NCI-H1436 (cell line): ENCODE measurements around the gene MAST4.
"Not testable (repeated sequence)": the region's sequence is repeated elsewhere in the genome, so short reads cannot be mapped to it uniquely, and the experiment has no call there.

Experiments
- DNase-seq: peaks from one replicate; lab custom pipeline; 2025; lab: John Stamatoyannopoulos, UW

The MAST4 gene

DNA sequence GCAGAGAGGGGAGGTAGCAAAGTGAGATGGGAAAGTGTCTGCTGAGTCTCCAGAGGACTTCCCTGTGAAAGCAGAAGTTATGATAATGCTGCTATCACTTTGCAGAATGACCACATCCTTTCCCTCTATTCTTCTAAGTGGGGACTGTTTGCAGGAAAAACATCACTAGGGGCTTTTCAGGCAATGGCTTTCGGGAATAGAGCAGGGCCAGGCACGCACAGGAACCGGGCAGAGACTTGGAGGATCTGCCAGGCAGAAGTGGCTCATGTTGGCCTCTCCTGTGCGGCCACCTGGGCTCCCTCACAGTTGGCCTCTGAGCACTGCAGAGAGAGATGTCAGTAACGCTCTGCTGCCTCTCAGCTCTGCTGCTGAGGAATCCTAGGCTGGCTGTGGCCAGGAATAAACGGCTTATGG, 214.7 kb downstream of the MAST4 start:
- DNase-seq, result no peak

DNA sequence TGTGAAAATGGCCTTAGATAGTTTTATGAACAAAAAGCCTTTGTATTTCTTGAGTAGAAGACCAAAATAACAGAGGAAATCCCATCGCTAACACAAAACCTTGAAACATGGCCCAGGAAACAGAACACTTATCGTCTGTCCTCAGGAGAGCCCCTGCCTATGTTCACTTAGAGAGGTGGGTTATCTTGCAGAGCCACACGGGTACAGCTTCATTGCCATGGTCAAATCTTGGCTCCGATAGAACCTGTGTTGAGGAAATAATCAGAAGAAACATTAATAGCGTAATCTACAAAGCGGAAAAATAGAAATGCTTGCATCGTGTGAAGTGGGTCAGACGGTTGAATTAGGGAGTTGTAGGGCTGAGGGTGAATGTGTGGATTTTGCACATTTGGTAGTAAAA, 216.1 kb downstream of the MAST4 start:
- DNase-seq, result no peak

DNA sequence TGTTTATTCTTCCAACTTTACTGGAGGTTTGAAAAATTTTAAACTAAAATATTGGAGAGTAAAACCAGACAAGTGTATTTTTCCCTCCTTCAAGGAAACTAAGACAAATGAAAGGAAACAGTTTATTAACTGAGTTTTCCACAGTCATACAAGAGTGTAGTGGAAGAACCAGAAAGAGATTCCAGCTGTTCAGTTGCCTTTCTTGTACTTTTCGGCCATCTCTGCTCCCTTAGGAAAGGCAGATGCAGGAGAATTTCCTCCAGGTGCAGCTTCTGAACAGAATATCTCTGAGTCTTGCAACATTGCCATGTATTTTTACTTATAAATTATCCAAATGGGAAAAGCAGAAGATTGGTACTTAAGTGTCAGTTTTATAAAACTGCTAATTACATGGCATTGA, 217.1 kb downstream of the MAST4 start:
- no peak for DNase-seq

DNA sequence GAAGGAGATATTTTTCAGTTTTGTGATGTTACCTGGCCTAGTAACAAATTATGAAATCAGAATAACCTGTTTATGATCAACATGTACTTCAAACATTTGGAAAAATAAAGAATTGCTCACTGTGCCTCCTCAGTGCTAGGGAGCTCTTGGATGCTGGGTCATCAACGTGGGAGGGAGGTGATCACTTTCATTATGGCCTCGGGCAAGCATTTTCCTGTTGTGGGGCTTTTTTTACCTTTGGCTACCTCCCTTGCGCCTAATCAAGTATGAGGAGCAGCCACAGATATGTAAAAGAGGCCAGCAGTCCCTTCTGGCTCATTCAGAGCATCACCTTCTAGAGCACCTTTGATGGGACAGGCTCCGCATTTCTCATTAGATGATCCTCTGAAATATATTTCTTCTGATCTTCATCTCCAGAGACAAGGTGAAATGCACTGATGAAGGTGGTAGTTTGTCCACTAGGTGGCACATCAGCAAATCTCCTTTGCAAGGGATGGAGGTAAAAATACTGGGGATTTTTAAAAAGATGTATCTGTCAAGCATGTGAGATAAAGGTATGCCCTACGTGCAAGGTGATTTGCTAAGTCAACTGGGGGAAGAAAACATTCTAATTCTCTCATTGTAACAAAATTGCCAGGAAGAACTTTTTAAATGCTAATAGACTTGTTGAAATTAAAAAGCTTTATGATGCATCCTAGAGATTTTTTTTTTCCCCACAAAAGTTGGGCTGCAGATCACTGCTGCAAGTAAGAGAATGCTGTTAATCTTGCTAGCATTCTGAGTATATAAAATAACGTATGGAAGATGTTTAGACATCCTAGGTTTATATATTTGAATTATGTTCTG, 218.2 kb downstream of the MAST4 start:
- peak; percentile 54 for DNase-seq

DNA sequence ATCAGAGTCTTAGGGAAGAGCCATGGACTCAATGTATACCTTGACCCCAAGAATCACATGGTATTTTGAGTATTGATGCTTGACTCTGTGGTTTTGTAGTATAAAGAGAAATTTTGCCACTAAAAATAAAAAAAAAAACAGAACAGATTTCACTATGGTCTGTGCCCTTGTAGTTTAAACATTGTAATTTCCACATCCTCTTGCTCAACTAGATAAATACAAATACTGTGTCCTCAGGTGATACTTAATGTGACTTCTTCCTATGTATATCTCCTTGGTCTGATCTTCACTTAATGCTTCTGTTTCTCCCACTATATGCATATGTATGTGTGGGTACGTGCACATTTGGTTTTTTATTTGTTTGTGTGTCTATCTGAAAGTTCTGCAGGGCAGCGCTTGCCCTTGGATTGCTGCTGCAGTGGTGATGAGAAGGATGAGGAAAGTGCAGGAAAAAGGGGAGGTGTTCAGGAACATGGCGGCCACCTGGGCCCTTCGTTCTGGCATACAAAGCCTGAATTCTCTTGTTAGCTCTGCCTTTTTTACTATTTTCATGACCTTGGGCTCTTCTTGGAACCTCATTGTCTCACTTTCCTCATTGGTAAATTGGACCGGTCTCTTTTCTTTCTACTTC, 222.2 kb downstream of the MAST4 start:
- DNase-seq, result no peak

DNA sequence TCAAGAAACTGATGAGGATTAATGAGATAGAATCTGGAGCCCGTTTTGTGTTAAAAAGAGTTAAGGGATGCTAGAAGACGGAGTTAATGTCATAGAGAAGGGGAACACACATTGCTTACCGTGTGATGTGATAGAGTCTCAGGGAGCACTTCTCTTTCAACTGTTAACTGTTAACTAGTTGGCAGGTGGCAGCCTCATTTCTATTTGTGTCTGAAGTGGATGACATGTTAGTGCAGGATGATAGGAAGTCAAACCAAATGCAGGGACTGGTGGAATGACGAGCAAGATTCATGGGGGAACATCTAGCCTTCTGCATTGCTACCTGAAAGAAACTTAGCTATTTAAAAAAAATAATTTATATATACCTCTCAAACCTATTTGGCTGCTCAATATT, 222.7 kb downstream of the MAST4 start:
- DNase-seq, result no peak

DNA sequence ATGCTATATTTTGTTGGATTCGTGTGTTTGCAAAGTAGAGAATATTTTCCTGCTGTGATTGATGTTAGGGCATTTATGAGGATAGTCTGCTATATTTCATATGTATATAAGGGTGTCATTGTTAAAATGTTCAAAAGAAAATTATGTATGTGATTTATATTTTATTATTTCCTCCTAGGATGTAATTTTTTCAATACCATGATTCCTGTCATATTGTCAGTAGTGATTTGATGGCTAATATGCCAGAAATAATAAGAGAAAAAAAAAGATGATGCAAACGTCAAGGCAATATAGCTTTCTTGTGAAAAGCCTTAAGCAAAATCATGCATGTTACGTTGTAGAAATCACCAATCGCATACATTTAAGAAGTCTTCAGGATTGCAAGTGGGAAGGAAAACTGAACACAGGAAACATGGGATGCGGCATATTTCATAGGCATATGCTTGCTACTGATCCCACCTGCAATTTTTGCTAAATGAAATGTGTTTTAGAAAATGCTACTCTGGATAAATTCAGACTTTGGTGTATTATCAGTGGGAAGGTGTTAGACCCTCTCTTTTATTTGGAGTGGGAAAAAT, 224.5 kb downstream of the MAST4 start:
- DNase-seq, result no peak

DNA sequence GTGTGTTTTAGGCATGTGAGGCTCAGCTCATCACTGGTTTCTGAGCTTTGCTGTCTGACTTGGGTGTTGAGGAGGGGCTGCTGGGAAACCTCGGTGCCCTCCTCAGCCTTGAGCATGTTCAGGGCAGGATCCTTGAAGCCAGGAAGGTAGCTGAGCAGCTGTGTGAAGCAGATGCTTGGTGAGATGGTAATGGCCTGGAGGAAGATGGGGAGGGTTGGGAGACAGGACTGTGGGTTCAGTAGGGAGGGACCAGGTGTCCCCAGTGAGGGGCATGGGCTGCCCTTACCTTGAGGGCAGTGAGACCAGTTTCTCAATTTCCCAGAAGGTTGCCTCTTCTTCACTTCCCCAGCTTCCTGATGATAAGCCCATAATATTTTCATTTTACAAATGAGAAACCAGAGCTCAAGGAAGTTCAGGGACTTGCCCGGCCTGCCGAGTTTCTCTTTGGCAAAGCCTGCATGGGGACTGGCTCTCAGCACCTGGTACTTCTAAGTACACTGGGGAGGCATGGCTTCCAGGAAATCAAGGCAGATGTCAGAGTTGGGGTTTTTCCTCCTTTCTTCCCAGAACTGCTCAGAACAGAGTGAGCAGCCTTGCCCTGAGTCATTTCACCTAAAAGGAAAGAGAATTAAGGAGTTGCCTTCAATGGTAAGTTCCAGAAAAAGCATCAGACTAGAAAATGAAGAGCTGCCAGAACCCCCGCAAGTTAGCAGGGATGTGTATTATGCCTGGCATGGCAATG, 225.7 kb downstream of the MAST4 start:
- no peak for DNase-seq

DNA sequence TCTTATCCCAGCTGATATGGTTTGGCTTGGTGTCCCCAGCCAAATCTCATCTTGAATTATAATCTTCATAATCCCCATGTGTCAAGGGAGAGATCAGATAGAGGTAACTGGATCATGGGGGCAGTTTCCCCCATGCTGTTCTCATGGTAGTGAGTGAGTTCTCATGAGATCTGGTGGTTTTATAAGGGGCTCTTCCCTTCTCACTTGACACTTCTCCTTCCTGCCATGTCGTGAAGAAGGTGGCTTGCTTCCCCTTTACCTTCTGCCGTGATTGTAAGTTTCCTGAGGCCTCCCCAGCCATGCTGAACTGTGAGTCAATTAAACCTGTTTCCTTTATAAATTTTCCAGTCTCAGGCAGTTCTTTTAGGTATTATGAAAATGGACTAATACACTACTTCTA, 226.7 kb downstream of the MAST4 start:
- not testable (repeated sequence) for DNase-seq

DNA sequence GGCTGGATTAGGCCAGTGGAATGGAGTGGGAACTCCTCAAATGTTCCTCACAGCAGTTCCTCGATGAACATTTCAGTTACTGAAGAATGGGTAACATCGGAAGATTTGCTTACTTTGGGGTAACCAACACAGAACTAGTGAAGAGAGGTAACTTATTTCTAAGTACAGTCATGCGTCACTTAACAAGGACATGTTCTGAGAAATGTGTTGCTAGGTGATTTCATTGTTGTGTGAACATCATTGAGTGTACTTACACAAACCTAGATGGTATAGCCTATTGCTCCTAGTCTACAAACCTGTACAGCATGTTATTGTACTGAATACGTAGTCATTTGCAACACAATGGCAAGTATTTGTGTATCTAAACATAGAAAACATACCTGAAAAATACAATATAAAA, 228.3 kb downstream of the MAST4 start:
- no peak for DNase-seq

DNA sequence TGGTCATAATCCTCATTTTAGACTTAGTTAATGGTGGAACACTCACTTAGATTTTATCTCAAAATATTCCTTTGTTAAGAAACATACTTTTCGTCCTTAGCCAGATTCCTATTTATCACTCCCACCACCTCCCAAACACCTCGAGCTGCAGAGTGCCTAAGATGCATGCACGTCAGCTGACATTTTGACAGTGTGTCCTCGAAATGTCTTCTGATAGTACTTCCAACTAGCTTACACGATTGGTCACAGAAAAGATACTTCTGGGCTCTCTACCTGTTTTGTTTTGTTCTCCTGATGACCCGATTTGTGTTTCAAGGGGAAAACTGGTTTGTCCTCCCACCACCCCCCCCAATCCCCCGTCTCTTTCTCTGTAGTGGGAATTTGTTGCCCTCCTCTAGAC, 230.1 kb downstream of the MAST4 start:
- no peak for DNase-seq

DNA sequence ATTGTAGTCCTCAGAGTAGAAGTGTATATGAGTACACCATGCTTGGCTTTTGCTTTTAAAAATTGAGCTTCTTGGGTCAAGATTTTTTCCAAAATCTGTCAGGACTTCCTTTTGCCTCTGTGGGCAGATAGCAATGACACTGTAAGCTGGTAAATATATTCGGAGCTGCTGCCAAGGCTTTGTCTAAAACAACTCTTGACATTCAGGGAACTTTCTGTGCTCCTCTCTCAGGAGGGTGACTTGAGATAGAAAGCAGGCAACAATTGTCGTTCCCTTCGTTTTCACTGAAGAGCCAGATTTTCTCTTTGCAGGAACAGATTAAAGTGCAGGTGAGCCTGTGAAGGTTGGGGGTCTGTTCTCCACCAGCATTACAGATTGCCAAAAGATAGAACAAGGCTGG, 230.5 kb downstream of the MAST4 start:
- DNase-seq, result no peak

DNA sequence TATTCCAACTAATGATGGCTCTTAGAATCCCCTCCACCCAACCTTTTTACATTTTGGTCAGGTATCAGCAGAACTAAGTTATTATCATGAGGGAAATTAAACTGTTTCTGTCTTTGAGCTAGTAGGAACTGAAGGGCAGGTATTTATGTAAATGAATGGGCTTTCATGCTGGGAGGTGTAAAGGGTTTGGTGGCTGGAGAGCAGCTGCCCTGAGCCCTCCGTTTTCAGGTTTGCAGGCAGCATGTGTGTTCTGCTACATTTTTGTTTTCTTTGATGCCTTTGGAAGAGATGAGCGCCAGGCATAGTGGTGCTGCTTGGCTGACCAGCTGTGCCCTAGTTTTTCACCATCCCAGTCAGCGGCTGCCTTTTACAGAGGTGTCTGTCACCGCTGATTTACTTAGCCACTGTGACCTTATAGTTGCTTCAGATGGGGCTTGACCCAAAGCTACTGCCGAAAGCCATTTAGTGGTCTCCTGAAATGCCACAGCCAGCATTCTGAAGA, 231.9 kb downstream of the MAST4 start:
- no peak for DNase-seq

DNA sequence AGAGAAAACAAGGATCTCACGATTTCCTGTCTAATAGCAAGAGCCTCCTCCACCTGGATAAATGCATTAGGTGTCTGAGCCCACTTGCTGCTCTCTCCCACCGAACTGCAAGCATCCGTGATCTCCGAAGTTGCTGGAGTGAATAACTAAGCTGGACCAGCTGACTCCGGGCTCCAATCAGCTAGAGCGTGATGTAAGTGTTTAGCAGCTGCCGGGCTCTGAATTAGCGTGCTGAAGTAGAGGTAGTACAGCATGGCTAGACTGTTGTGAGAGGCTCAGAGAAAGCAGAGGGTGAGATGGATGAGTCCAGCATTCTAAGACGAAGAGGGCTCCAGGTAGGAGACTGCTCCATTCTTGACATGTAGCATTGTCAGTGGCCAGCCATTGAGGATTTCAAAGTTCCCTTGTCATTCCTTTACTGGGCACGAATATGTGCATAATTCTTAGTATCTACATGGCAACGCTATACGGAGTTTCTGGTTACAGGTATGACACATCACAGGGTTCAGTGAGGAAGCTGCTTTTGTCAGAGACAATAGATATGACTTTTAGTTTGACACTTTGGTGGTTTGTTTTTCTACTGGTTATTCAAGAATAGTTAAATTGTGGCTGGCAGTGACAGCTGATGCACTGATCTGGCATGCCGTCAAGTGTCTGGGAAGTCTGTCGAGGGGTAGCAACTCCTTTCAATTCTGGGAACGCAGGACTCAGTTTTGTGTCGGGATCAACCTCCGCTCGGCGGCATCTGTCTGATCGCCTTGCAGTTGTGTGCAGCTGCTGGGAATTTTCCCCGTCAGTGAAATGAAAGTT, 232.6 kb downstream of the MAST4 start:
- DNase-seq, result peak; percentile 17

DNA sequence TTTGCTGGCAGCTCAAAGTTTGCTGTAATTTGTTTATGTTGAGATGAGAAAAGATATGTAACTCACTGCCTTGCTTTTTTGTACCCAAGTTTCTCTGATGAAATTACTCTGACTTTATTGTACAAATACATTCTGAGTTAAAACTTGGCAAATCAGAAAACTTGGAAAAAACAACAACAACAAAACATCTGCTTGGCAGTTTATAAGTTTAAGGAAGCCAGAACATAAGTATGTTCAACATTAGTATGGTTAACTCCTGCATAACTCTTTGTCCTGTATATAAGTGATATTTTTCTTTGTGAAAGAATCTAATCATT, 233.1 kb downstream of the MAST4 start:
- no peak for DNase-seq

DNA sequence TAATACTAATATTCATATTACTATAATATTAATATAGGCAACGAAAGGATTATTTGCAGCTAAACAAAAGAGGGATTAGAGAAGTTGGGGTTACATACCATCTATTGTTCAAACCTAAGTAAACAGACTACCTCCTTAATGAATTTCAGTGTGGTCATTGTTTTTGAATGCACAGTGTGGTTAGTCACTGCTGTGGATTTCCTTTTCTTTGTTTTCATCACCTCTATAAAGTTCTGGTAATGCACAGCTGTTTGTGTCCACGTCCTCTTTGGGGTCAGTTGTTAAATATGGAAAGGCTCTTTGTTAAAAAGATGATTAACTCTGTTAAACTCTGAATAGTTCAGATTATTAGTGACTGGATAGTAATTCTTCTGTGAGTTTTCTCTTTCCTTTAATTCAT, 233.6 kb downstream of the MAST4 start:
- DNase-seq, result no peak

DNA sequence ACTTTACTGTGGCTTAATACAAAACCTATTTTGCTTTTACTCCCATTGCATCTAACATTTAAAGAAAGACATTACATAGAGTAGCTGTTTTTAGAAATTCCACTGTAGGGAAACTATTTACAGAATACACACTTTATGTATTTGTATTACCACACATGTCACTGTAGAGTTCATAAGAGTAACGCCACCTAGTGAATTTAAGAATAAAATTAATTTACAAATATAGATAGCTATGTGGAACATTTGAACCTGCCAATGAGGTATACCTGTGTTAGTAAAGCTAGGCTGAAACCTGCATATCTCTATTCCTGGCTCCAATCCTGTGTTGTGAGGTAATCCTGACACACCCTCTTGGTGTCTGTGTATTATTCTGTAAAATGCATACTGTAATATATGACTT, 234.4 kb downstream of the MAST4 start:
- DNase-seq, result no peak

DNA sequence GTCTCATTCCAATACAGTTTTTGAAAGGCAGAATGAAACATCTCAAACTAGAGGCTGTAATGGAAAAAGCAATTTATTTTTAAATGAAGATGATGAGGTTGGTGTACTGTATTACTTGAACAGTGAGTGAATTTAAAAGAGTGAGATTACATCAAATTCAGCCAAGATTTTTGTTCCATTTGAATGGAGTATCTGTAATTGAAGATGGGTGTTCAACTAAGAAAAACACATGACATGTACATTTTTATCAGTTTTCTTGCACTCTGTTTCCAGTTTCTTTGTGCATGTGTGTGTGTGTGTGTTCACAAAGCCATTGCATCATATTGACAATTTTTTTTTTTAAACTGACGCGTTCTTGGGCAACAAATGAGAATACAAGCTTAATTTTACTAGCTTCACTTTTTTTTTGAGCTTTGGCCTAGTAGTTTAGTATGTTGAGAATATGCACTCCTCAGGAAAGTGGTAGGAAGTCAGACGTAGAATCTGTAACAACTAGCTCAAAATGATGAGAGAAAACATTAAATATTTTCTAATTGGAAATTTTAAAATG, 243.5 kb downstream of the MAST4 start:
- DNase-seq, result no peak

DNA sequence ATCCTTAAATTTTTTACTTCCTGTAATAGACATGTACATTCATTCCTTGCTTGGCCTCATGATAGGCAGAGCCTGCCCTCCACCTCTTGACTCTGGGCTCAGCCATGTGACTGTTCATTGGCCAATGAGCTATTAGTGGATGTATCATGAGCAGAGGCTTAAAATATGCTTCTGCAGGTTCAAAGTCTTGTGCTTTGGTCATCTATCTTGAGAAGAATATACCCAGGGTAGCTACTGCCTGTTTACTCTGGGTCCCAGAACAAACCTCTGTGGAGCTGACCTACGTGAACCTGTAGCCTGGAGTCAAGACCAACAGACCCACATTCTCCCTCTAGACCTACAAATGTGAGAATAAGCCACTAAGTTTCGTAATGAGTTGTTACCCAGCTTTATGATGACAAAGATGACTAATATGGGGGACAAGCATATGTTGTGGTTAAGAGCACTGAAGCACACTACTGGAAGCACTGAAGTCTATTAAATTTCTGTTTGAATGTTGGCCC, 244.4 kb downstream of the MAST4 start:
- no peak for DNase-seq

DNA sequence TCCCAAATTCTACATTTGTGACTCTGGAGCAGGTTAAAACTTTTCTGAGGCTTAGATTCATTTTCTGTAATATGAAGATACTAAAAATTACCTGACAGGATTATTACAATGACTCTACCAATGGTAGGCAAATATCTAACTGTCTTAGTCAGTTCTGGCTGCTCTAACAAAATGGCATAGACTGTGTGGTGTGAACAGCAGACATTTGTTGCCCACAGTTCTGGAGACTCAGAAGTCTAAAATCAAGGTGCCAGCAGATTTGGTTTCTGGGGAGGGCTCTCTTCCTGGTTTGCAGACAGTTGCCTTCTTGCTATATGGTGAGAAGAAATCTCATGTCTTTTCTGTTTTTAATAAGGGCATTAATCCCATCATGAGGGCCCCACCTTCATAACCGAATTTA, 245.1 kb downstream of the MAST4 start:
- DNase-seq, result no peak

DNA sequence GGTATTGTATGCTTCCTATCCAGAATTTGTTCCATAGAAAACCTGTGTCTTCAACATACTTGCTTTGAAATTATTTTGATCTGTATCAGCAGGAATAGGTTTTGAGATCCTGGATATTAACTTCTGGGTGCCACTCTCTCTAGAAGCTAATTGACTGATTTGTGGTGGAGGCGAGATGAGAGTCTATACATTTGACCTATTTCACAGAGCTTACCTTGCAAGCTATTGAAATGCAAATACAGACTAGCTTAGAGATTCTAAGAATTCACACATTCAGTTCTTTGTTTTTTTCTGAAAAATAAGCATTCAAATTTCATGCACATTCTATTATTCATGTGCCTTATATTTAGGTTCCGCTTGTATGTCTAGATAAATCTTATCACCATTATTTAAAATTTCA, 246.3 kb downstream of the MAST4 start:
- DNase-seq, result no peak
